ENCODE data around the gene ZFYVE21. TPM values are rescaled to one million over a fixed set of nuclear protein-coding genes. Genes with fewer than 3 reads are reported as not detected.

The ZFYVE21 gene
- total and polyA plus RNA-seq, 2 donors, result 27.8 to 38.9 TPM

DNA sequence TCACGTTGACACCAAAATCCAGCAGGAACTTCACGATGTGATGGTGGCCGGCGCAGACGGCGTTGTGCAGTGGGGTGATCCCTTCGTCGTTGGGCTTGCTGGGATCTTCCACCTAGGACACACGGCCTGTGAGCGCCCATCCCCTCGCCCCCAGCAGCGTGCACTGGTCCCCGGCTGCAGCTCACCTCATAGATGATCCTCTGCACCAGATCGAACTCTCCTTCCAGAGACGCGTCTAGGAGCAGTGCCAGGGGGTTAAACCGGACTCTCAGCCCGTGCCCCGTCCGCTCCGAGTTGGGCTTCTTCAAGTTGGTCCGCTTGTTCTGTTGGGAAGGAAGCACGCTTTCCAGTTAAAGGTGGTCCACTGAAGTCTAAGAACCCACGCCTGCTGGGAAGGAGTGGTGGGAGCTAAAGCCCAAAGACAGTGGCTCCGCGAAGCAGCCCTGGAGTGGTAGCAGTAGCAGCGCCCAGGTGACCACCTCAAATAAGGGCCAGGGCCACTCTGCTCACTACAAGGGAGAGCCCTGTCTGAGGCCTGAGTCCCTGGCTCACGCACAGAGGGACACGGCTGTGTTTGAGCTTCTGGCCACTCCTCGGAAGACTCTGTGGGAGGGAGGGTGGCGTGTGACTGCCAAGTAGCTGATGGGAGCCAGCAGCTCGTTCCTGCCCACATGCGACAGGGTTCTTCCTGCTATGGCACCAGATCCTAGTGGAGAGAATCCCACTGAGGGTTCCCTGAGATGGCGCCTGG is 23.3 kb downstream of the ZFYVE21 start:
- H3K4me1 ChIP-seq (ENCODE audit: control insufficient read depth in 2 of 2, insufficient read depth in 2 of 2, low read length in 2 of 2), result peaks cover 0 to 7% of the 10 kb centered on the region in 2 donors
- WGBS, result 98% methylated on average over 34 of the region's 34 CpGs
- no peak for DNase-seq (ENCODE audit: low read depth in 6 of 9, low spot score in 9 of 9)
- peaks cover 6 to 36% of the 10 kb centered on the region in 2 donors for H3K36me3 ChIP-seq (ENCODE audit: control insufficient read depth in 2 of 2, insufficient read depth in 2 of 2, low read length in 1 of 2)
- no peak overlapping the region for H3K4me3 ChIP-seq (ENCODE audit: low read length in 2 of 2)
- no peak overlapping the region for H3K27ac ChIP-seq (ENCODE audit: low read depth in 1 of 2, low read length in 1 of 2)
- H3K9me3 ChIP-seq (ENCODE audit: control insufficient read depth in 2 of 2, insufficient read depth in 1 of 2, low read length in 1 of 2), result peaks cover 0 to 4% of the 10 kb centered on the region in 2 donors
- no peaks in the 10 kb centered on the region for H3K27me3 ChIP-seq (ENCODE audit: control insufficient read depth in 2 of 2, insufficient read depth in 1 of 2, low read length in 1 of 2)

DNA sequence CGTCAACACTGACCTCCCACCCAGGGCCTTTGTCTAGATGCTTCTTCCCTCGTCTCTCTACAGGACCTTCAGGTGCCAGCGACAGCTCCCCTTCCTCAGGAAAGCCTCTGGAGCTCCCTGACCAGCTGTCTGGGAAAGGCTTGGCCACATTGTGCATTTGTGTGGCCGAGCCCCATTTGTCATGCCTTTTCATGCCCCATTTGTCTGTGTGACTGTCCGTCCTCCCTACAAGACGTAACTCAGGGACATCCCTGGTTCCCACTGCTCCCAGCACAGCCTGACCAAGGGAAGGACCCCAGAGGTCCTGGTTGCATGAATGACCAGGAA is 23.8 kb downstream of the ZFYVE21 start:
- Histone ChIP-seq H3K27me3 (ENCODE audit: control insufficient read depth in 2 of 2, insufficient read depth in 1 of 2, low read length in 1 of 2) (no peaks in the 10 kb centered on the region), H3K9me3 (ENCODE audit: control insufficient read depth in 2 of 2, insufficient read depth in 1 of 2, low read length in 1 of 2) (peaks cover 0 to 4% of the 10 kb centered on the region in 2 donors), H3K27ac (ENCODE audit: low read depth in 1 of 2, low read length in 1 of 2) (no peak overlapping the region), H3K4me1 (ENCODE audit: control insufficient read depth in 2 of 2, insufficient read depth in 2 of 2, low read length in 2 of 2) (peaks cover 0 to 7% of the 10 kb centered on the region in 2 donors), H3K36me3 (ENCODE audit: control insufficient read depth in 2 of 2, insufficient read depth in 2 of 2, low read length in 1 of 2) (peaks cover under 1 to 31% of the 10 kb centered on the region in 2 donors), H3K4me3 (ENCODE audit: low read length in 2 of 2) (no peak overlapping the region)
- no peak for DNase-seq (ENCODE audit: low read depth in 6 of 9, low spot score in 9 of 9)
- WGBS, result 95% methylated on average over 6 of the region's 6 CpGs

DNA sequence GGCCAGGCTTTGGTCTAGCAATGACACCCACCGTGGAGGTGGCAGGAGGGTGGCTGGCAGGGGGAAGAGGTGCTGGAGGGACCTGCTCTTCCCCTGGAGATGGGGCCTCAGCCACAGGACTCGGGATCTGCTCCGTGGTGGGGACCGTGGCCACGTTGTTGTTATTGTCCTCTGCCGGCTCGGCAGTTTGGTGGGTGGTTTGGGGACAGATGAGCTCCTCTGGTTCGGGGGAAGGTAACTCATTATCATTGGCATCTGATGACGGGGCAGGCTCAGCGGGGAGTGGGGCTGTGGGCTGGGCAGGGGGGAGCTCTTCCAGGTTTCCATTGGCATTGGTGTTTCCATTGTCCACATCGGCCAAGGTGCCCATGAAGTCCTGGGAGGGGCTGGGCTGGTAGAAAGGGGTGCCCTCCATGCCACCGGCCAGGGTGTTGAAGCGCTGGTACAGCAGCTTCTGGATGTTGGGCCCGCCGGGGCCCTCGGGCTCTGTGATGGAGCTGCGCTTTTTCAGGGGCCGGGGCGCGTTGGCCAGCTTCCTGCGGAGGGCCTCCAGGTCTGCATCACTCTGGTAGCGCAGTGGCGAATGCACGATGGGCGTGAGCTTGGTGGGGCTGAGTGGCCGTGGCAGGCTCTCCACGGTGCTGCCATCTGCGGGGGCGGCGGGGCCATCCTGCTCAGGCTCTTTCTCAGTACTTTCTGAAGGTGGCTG is 24.3 kb downstream of the ZFYVE21 start:
- Histone ChIP-seq H3K36me3 (ENCODE audit: control insufficient read depth in 2 of 2, insufficient read depth in 2 of 2, low read length in 1 of 2) (peaks cover 0 to 27% of the 10 kb centered on the region in 2 donors), H3K27ac (ENCODE audit: low read depth in 1 of 2, low read length in 1 of 2) (no peak overlapping the region), H3K4me3 (ENCODE audit: low read length in 2 of 2) (no peak overlapping the region), H3K4me1 (ENCODE audit: control insufficient read depth in 2 of 2, insufficient read depth in 2 of 2, low read length in 2 of 2) (peaks cover 0 to 7% of the 10 kb centered on the region in 2 donors), H3K9me3 (ENCODE audit: control insufficient read depth in 2 of 2, insufficient read depth in 1 of 2, low read length in 1 of 2) (peaks cover 0 to 4% of the 10 kb centered on the region in 2 donors), H3K27me3 (ENCODE audit: control insufficient read depth in 2 of 2, insufficient read depth in 1 of 2, low read length in 1 of 2) (no peaks in the 10 kb centered on the region)
- DNase-seq (ENCODE audit: low read depth in 6 of 9, low spot score in 9 of 9), result no peak
- WGBS, result 98% methylated on average over 30 of the region's 30 CpGs

DNA sequence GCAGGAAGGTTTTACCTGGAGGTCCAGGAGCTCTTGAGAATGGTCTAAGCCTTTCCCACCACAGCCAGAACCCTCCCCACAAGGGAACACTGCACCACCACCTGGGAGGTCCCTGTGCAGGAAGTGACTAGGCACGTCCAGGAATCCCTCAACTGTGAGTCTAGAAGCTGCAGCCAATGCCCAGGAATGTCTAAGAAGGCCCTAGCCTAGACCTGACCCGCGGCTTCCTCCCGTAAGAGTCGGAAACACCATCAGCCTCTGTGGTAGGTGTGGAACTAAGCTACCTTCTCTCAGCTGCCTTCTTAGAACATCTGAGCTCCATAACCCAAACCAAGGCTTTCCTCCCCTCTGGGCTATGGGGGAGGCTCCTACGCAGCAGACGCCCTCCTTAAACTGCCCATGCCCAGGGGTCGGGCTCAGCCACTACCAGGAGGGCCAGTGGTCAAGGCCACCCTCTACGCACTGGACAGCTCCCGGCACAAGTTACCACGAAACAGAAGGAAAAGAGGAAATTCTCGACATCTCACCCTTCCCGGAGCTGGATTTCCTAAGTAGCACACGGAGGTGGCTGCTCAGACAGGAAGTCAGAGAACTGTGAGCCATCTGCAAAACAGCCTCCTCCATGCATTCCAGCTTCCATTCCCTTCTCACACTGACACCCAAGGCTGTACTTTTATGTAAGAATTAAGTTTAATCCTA is 25.5 kb downstream of the ZFYVE21 start:
- peaks cover 0 to 23% of the 10 kb centered on the region in 2 donors for H3K36me3 ChIP-seq (ENCODE audit: control insufficient read depth in 2 of 2, insufficient read depth in 2 of 2, low read length in 1 of 2)
- no peaks in the 10 kb centered on the region for H3K27me3 ChIP-seq (ENCODE audit: control insufficient read depth in 2 of 2, insufficient read depth in 1 of 2, low read length in 1 of 2)
- peaks cover 0 to 7% of the 10 kb centered on the region in 2 donors for H3K4me1 ChIP-seq (ENCODE audit: control insufficient read depth in 2 of 2, insufficient read depth in 2 of 2, low read length in 2 of 2)
- H3K4me3 ChIP-seq (ENCODE audit: low read length in 2 of 2), result no peak overlapping the region
- WGBS, result 89% methylated on average over 14 of the region's 14 CpGs
- no peak overlapping the region for H3K27ac ChIP-seq (ENCODE audit: low read depth in 1 of 2, low read length in 1 of 2)
- no peak for DNase-seq (ENCODE audit: low read depth in 6 of 9, low spot score in 9 of 9)
- H3K9me3 ChIP-seq (ENCODE audit: control insufficient read depth in 2 of 2, insufficient read depth in 1 of 2, low read length in 1 of 2), result peaks cover 0 to 4% of the 10 kb centered on the region in 2 donors

DNA sequence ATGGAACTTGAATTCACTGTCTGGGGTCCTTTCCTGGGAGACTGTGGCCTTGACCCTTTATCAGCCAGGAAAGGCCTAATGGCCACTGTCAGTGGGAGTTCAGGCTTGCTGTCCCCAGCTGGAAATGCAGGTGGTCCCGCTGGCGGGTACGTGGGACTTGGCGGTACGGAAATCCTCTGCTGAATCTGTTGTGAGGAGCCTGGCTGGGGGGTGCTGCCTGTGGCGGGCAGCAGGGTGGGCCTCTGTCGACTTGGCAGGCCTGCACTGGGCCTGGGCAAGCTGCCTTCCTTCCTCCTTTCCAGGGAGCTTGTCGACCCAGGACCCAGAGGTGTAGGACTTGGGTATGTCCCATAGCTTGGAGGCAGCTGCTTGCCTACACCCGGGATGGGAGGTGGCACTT is 26.3 kb downstream of the ZFYVE21 start:
- DNase-seq (ENCODE audit: low read depth in 6 of 9, low spot score in 9 of 9), result no peak
- H3K27me3 ChIP-seq (ENCODE audit: control insufficient read depth in 2 of 2, insufficient read depth in 1 of 2, low read length in 1 of 2), result no peaks in the 10 kb centered on the region
- 93% methylated on average over 9 of the region's 9 CpGs for WGBS
- H3K27ac ChIP-seq (ENCODE audit: low read depth in 1 of 2, low read length in 1 of 2), result no peak overlapping the region
- H3K36me3 ChIP-seq (ENCODE audit: control insufficient read depth in 2 of 2, insufficient read depth in 2 of 2, low read length in 1 of 2), result peaks cover 0 to 21% of the 10 kb centered on the region in 2 donors
- H3K9me3 ChIP-seq (ENCODE audit: control insufficient read depth in 2 of 2, insufficient read depth in 1 of 2, low read length in 1 of 2), result peaks cover 0 to 4% of the 10 kb centered on the region in 2 donors
- no peak overlapping the region for H3K4me3 ChIP-seq (ENCODE audit: low read length in 2 of 2)
- H3K4me1 ChIP-seq (ENCODE audit: control insufficient read depth in 2 of 2, insufficient read depth in 2 of 2, low read length in 2 of 2), result peaks cover 2 to 12% of the 10 kb centered on the region in 2 donors

DNA sequence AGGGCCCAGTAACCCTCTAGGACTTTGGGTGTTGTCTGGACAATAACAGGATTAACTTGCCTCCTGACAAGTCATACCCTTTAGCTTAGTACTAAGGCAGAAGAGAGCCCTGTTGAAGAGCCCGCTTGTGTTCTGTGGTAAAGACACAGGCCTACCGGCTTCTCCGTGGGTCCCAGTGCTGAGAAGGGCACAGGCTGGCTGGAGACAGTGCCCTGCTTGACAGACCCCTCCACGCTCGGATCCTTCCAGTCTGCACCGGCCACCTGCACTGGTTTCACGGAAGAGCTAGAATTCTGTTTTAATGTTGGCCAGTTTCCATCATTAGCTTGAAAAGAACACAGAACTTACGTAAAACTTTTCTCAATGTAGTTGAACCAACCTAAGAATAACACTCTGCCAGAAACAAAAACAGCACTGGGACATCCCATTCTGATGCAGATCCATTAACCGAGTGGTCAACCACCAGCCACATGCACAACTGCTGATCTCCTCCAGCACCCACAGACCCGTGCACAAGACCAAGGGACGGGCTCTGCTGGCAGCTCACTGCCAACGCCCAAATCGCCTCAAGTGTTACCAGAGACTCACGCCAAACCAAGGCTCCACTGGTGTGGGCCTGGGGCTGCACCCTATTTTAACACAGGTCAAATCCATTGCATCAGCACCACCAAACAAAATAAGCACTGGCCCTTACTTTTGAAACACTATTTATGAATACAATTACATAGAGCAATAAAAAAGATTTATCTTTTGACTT is 27.1 kb downstream of the ZFYVE21 start:
- no peak for DNase-seq (ENCODE audit: low read depth in 6 of 9, low spot score in 9 of 9)
- Histone ChIP-seq H3K36me3 (ENCODE audit: control insufficient read depth in 2 of 2, insufficient read depth in 2 of 2, low read length in 1 of 2) (peaks cover 0 to 15% of the 10 kb centered on the region in 2 donors), H3K4me3 (ENCODE audit: low read length in 2 of 2) (no peak overlapping the region), H3K27ac (ENCODE audit: low read depth in 1 of 2, low read length in 1 of 2) (no peak overlapping the region), H3K4me1 (ENCODE audit: control insufficient read depth in 2 of 2, insufficient read depth in 2 of 2, low read length in 2 of 2) (peaks cover 9 to 20% of the 10 kb centered on the region in 2 donors), H3K9me3 (ENCODE audit: control insufficient read depth in 2 of 2, insufficient read depth in 1 of 2, low read length in 1 of 2) (peaks cover 0 to 4% of the 10 kb centered on the region in 2 donors), H3K27me3 (ENCODE audit: control insufficient read depth in 2 of 2, insufficient read depth in 1 of 2, low read length in 1 of 2) (no peaks in the 10 kb centered on the region)
- 96% methylated on average over 14 of the region's 14 CpGs for WGBS

DNA sequence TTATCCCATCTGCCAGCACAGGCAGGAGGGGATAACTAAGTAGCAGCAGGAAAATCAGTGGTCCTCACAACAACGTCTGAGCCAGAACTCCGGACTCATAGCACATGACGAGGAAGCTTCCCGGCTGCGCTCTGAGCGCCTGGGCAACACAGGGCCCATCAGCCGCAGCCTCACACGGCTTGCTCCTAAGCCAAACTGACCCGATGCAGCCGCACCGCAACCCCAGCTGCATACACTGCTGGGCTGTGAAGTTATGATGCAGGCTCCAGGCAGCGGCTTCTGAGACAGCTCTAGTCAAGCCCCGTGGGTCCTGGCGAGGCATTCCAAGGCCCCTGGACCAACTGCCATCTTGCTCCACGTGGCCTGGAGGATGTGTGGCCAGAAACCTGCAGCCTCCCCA is 28.1 kb downstream of the ZFYVE21 start:
- peaks cover 0 to 4% of the 10 kb centered on the region in 2 donors for H3K9me3 ChIP-seq (ENCODE audit: control insufficient read depth in 2 of 2, insufficient read depth in 1 of 2, low read length in 1 of 2)
- H3K27ac ChIP-seq (ENCODE audit: low read depth in 1 of 2, low read length in 1 of 2), result no peak overlapping the region
- no peak overlapping the region for H3K4me3 ChIP-seq (ENCODE audit: low read length in 2 of 2)
- peaks cover 0 to 12% of the 10 kb centered on the region in 2 donors for H3K36me3 ChIP-seq (ENCODE audit: control insufficient read depth in 2 of 2, insufficient read depth in 2 of 2, low read length in 1 of 2)
- H3K27me3 ChIP-seq (ENCODE audit: control insufficient read depth in 2 of 2, insufficient read depth in 1 of 2, low read length in 1 of 2), result no peaks in the 10 kb centered on the region
- peaks cover 16 to 29% of the 10 kb centered on the region in 2 donors for H3K4me1 ChIP-seq (ENCODE audit: control insufficient read depth in 2 of 2, insufficient read depth in 2 of 2, low read length in 2 of 2)
- DNase-seq (ENCODE audit: low read depth in 6 of 9, low spot score in 9 of 9), result no peak
- 97% methylated on average over 15 of the region's 15 CpGs for WGBS

DNA sequence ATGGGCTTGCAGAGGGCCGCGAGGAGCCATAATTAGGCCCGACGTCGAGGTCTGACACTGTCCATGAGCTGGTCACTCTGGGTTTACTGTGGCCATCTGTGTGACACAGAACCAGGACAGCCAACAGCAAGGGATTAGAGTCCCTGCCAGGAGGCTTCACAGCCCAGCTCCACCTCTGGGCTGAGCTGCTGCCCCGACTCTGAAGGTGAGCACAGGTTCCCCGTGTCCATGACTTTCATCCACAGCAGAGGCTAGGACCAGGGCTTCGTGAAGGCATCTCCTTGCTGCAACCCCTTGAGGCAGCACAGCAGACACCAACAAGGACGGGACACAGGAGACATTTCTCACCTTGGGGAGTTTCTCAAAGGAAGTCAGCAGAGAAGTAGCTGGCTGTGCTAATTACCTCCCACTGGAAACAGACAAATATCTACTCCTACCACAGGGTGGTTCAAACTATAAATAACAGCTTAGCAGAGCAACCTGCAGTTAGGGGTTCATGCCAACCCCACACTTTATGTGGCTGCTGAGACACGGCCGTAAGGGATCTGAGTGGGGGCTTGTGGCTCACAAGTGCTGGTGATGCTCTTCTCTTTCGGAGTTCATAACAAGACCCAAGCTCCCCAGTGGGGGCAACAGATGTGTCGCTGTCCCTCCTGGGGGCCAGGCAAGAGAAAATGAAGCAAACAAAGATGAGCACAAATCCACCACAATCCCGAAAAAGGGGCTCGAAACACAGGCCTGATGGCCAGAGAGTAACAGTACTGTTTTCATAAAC is 29.2 kb downstream of the ZFYVE21 start:
- DNase-seq (ENCODE audit: low read depth in 6 of 9, low spot score in 9 of 9), result no peak

More for the DNA sequence above, 29.2 kb downstream of the ZFYVE21 start:
- H3K4me1 ChIP-seq (ENCODE audit: control insufficient read depth in 2 of 2, insufficient read depth in 2 of 2, low read length in 2 of 2), result peaks cover 17 to 38% of the 10 kb centered on the region in 2 donors
- no peak overlapping the region for H3K27ac ChIP-seq (ENCODE audit: low read depth in 1 of 2, low read length in 1 of 2)
- H3K9me3 ChIP-seq (ENCODE audit: control insufficient read depth in 2 of 2, insufficient read depth in 1 of 2, low read length in 1 of 2), result peaks cover 0 to 4% of the 10 kb centered on the region in 2 donors
- H3K27me3 ChIP-seq (ENCODE audit: control insufficient read depth in 2 of 2, insufficient read depth in 1 of 2, low read length in 1 of 2), result no peaks in the 10 kb centered on the region
- H3K36me3 ChIP-seq (ENCODE audit: control insufficient read depth in 2 of 2, insufficient read depth in 2 of 2, low read length in 1 of 2), result peaks cover 0 to 3% of the 10 kb centered on the region in 2 donors
- 93% methylated on average over 15 of the region's 15 CpGs for WGBS
- no peak overlapping the region for H3K4me3 ChIP-seq (ENCODE audit: low read length in 2 of 2)

All from thymus (tissue), 11 donors.